Mammary epithelial cell (primary cell): Measurements from ENCODE around the gene FIBCD1.

Experiments used
- CTCF ChIP-seq, 2 donors: IDR thresholded peaks in 1 of 2; conservative IDR thresholded peaks in 1 of 2; 2 replicates each; pipeline ENCODE4 v1.5.1; 2011 to 2012; ENCODE audit warnings: inconsistent platforms in 2 of 2, low read length in 2 of 2, mild to moderate bottlenecking in 2 of 2, control low read depth in 1 of 2, low read depth in 1 of 2; ENCODE audit not compliant: insufficient read depth in 1 of 2; ENCODE audit errors: extremely low read depth in 1 of 2
- EZH2 ChIP-seq: IDR thresholded peaks from 2 replicates; pipeline ENCODE4 v1.6.1; 2012; ENCODE audit warnings: low read length, inconsistent platforms, borderline replicate concordance

DNA sequence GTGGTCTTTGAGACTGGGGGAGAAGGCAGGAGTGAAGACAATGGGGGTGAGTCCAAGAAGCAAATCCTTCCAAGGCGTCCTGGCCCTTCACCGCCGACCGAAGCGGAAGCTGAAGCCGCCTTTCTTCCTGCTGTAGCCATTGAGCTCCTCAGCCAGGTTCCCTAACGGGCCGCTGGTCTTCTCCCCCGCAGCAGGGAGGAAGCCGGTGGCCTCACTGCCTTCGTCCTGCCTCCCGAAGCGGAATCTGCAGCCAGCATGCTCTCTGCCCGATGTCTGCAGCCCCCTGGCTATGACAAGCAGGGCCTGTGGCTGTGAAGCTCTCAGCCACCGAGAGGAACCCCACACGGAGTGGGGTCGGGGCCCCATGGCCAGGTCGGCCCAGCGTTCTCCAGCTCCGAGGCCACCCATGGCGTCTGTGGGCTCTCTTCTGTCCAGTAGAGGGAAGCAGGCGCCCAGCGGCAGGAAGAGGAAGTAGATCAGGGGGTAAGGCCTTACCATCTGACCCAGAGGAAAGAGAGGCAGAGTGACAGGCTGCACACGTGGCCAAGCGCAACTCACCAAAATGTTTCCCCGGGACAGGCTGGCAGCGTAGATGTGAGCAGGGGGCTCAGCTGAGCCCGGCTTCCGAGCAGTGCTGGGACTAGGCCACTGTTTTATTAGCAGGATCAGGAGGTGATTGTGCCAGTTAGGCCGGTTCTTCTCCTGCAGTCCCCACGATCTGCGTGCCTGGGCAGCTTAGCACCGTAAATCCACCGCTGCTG, 45.5 kb downstream of the FIBCD1 start:
- TF ChIP-seq CTCF (conservative IDR thresholded peaks at IDR 0.05 in 1 of 2, IDR thresholded peaks at IDR 0.05 in 1 of 2; ENCODE audit: extremely low read depth in 1 of 2, insufficient read depth in 1 of 2, low read depth in 1 of 2, low read length in 2 of 2) (peak in 1 of 2 donors; percentile 8), EZH2 (no peak)
